Thyroid gland (tissue), 4 donors: Measurements from ENCODE around the gene DOK4.

Experiments
- POLR2A ChIP-seq, 2 donors: fragments of 450-650 bp; IDR thresholded peaks; one replicate each; pipeline ENCODE4 v1.6.1; 2017; ENCODE audit warnings: antibody characterized with exemption in 2 of 2, mild to moderate bottlenecking in 2 of 2, moderate library complexity in 1 of 2
- TF ChIP-seq, protein P1 (sequence below), 6 experiments: fragments of 200-600 bp in 3 of 6; fragments of 450-650 bp in 3 of 6; sonication (generic) in 3 of 6; IDR thresholded peaks; one replicate each; pipeline ENCODE4 v1.5.1; 2016 to 2019; ENCODE audit warnings: antibody characterized with exemption in 6 of 6, mild to moderate bottlenecking in 2 of 6, inconsistent platforms in 1 of 6, moderate library complexity in 1 of 6

DNA sequence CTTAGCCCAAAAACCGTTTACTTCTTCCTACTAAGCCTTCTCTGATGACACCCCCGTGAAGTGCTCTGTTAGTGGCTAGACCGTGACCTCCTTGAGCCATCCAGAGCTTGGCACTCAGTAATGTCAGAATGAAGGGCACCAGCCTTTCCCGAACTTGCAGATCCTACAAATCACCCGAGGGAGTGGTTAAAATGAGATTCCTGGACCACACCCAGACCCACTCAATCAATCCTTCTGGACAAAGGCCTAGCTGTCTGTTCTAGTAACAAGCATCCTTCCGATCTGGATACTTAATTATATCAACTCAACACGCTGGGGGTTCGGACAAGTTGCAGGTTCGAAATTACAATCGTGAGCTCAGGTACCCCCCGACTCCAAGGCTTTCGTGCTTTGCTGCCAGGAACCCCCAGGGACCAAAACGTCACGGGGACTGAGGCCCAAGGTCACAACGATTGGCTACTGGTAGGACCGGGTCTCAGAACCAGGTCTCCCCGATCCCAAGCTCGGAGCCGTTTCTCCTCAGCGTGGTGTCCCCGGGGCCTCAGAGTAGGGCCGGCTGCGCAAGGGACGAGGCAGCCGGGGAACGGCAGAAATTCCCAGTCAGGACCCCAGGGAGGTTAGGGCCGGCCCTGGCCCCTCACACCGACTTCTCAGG lies 39.6 kb downstream of the DOK4 start:
- TF ChIP-seq, protein P1, sequence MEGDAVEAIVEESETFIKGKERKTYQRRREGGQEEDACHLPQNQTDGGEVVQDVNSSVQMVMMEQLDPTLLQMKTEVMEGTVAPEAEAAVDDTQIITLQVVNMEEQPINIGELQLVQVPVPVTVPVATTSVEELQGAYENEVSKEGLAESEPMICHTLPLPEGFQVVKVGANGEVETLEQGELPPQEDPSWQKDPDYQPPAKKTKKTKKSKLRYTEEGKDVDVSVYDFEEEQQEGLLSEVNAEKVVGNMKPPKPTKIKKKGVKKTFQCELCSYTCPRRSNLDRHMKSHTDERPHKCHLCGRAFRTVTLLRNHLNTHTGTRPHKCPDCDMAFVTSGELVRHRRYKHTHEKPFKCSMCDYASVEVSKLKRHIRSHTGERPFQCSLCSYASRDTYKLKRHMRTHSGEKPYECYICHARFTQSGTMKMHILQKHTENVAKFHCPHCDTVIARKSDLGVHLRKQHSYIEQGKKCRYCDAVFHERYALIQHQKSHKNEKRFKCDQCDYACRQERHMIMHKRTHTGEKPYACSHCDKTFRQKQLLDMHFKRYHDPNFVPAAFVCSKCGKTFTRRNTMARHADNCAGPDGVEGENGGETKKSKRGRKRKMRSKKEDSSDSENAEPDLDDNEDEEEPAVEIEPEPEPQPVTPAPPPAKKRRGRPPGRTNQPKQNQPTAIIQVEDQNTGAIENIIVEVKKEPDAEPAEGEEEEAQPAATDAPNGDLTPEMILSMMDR (IDR thresholded peaks at IDR 0.05) = no peak
- TF ChIP-seq POLR2A (IDR thresholded peaks at IDR 0.05) = no peak
